CD4-positive, alpha-beta T cell treated with Interleukin-17A for 1 hour (primary cell): ENCODE results near the gene CISD1.

Experiments used
- DNase-seq: peaks from one replicate; pipeline ENCODE4 v3.0.0-alpha.2; 2020

Gene CISD1

GRCh38 chr10:58266003-58266825 lies 2.7 kb upstream of the CISD1 start:
- peak; percentile 55 for DNase-seq

GRCh38 chr10:58266826-58267712 lies 1.9 kb upstream of the CISD1 start:
- DNase-seq: peak; percentile 62

DNA sequence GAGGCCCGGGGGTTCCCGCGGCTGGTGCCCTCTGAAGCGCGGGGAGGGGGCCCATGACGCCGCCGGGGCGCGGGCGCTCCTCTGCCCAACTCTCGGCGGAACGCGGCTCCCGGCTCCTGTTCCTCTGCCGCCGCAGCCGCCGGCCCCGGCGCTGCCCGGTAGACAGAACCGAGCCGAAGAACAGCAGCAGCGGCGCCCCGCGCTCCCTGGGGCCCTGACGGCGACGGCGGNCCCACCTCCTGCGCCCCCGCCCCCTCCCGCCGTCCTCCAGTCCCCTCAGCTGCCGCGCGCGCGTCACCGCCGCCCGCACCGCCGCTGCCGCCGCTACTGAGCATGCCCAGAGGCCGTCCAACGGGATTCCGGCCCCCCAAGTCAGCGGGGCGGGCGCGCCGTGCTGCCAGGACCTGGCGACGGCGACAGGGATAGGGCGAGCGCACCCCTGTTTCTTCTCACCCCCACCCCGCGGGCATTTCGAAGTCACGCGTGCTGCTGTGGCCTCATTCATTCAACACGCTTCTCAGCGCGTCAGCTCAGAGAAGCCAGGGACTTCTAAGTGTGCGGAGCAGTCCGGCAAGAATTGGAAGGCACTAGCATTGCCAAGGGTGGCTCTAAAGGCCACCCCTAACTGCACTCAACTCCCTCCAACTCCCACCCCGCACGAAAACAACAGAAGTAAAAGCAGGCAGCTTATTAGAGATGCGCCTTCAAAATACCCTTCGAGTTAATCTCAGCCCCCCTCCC lies 1.1 kb upstream of the CISD1 start, which contains the start of gene IPMK:
Gene IPMK, minus strand, starts transcription at position 182 of the 741 bp plus-strand sequence. CDS start 283 bp downstream, outside the sequence.
- peak; percentile 96 for DNase-seq

DNA sequence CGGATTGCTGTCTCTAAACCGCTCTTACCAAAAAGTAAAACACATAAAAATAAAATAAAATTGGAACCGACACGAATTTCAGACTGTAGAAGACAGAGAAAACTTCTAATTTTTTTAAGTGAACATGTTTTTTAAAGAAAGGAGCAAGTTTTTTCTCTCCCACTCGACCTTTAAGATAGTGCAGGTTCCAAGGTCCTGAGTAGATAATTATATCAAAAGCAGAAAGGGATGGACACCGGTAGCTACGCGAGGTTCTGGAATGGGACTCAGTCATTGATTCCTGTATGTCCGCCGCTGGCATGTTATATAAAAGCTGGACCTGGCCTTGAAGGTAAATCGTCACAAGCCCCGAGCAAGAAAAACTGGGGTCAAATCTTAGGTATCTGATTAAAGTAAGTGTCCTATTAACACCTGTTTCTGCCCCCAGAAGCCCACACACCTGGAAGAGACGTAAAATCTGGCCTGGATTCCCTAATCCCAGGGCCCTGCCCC lies 462 bp upstream of the CISD1 start:
- DNase-seq: no peak

GRCh38 chr10:58269782-58270290 lies 874 bp downstream of the CISD1 start:
- peak; percentile 6 for DNase-seq

DNA sequence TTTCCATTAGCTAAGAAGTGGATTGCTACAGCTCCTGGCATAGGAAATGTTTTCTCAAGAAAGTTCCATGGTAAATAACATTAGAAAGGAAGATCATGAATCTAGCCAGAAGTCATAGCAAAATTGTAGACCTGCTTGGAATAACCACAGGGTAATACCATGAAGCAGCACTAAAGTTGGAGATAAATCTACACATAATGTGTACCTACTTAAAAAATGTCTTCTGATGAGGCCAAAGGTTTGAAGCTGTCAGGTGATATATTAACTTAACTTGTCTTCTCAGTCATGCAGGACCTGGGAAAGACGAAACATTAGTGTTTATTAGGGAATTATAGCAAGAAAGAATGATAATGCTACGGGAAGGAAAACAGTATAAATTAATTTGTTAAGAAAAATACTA lies 6.3 kb downstream of the CISD1 start:
- no peak for DNase-seq

- DNase-seq: no peak
These were observed 6.9 kb downstream of the CISD1 start for GRCh38 chr10:58275908-58276307.

DNA sequence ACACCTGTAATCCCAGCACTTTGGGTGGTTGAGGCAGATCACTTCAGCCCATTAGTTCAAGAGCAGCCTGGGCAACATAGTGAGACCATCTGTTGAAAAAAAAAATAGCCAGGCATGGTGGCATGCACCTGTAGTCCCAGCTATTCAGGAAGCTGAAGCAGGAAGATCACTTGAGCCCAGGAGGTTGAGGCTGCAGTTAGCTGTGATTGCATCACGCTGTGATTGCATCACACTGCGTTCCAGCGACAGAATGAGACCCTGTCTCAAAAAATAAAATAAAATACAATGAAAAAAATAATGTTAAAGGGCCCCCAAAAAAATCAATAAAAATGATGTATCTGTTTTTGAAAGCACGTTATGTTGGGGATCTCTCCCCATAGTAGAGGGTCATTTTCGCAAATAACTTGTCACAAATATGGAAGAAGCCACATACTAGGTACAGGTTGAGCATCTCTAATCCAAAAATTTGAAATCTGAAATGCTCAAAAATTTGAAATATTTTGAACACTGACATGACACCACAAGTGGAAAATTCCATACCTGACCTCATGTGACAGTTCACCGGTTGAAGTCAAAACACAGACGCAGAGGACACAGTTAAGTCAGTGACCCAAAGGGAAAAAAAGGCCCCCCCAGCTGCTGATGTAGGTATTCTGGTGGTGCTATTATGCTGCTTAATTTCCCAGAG lies 9.5 kb downstream of the CISD1 start:
- no peak for DNase-seq

DNA sequence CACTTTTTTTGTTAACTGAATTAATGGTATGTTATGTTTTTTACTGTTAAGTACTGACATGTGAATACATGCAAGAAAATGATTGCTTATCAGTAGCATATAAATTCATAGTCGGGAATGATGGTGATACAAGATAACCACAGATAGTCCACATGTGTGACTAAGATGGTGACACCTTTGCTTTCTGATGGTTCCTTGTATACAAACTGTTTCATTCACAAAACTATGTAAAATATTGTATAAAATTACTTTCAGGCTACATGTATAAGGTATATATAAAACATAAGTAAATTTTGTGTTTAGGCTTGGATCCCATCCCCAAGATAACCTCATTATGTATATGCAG lies 10.0 kb downstream of the CISD1 start:
- no peak for DNase-seq

DNA sequence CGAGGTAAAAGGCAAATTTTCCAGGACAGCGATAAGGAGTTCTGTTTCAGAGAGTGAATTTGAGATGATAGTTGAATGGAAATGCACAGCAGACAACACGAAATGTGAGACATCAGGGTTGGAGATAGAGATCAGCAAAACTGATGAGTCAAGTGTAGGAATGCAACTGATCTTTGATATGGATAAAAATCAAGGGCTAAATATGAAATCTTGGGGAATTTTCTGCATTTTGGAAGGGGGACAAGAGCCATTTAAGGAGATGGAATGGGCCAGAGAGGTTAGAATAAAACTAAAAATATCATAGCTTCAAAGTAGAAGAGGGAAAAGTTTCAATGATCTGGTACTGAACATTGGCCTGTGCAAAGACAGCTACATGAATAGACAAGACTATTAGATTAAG lies 11.5 kb downstream of the CISD1 start:
- DNase-seq: no peak

DNA sequence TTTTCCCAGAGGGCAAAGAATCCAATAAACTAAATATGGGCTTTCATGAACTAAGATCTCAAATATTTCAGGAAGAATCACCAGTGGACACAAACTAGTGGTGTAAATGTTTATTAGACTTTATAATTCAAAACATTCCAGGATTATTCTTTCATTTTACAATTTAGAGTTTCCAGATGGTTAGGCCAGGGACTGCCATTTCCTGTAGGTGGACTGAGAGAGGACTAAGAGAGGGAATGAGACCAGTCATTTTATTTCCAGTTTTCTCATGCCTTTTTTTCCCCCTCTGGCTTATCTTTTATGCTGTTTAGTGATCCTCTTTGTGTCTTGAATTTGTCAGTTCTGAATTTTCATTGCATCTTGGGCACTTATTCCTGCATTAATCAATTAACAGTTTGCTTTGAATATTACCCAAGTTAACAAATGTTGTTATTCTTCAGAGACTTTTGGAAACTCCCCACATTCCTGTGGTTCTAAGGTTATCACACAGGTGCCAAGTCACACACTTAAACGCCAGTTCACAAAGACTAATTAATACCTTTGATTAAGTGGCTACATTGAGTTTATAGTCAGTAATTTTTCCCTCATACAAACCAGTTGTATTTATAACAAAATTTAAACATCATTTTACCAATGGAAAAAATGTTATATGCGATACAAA lies 12.3 kb downstream of the CISD1 start:
- no peak for DNase-seq

GRCh38 chr10:58282615-58283014 lies 13.7 kb downstream of the CISD1 start:
- DNase-seq: peak; percentile 57

DNA sequence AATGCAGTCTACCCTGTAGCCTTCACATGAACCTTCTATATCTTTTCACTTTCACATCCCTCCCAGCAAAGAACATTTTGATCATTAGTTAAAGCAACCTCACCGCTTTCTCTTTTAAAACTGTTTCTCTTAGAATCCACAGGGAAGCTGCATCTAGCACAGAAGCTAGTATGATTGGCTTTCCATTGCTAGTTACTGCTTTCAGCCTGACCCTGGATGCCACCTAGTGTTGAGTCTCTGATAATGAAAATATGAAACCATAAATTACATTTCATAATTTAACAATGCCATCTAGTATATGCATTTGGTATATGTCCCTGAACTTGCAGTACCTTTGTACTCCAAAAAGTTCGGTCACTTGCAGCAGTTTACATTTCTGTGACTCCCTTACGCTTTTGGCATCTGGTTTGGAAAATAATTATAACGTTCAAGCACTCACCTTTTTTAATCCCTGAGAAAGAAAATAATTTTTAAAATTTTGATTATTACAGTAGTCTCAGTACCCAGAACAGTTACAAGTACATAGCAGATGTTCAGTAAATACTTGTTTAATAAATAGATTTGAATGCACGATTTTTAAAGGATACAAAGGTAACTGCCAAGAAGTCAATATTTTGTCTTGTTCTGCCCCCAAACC lies 22.7 kb downstream of the CISD1 start:
- DNase-seq: peak; percentile 64

GRCh38 chr10:58293989-58294388 lies 25.0 kb downstream of the CISD1 start:
- no peak for DNase-seq

- peak; percentile 56 for DNase-seq
These were observed 30.6 kb downstream of the CISD1 start for GRCh38 chr10:58299580-58299979.

- no peak for DNase-seq
These were observed 31.7 kb downstream of the CISD1 start for GRCh38 chr10:58300676-58301075.

GRCh38 chr10:58302254-58302653 lies 33.3 kb downstream of the CISD1 start:
- DNase-seq: no peak

DNA sequence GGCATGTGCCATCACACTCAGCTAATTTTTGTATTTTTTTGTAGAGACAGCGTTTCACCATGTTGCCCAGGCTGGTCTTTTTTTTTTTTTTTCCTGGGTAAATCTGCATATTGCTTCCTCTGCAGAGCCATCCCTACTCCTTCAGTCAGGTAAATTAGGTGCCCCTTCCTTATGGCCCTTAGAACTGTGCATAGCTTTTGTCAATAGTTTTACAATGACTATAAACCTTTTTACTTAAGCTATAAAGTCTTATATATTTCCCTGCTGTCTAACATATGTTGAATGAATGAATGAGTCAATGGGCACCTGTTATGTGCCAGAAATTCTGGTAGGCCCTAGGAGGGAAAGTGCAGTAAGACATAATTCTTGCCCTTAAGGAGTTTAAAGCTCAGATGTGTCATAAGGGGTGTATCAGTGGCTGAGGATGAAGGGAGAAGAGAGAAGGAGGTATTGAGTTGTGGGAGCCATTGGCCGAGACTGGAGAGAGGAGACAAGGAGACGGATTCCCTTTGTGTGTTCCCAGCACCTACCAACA lies 35.2 kb downstream of the CISD1 start:
- DNase-seq: no peak

DNA sequence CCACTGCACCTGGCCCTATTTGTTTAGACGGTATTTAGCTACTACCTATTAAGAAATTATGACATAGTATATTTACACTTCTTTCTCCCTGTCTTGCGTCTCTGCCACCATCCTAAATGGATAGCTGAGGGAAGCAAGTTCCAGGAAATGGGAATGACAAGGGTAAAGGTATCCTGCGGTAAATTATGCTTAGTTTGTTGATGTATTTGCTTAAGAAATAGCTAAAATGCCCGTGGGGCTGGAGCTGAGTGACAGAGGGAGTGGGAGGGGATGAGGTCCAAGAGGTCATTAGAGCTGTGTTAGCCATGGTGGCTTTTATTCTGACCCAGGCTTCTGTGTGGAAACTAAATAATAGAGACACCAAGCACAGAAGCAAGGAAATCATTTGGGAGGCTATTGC lies 36.9 kb downstream of the CISD1 start:
- DNase-seq: no peak

- no peak for DNase-seq
These were observed 38.7 kb downstream of the CISD1 start for GRCh38 chr10:58307676-58308075.

DNA sequence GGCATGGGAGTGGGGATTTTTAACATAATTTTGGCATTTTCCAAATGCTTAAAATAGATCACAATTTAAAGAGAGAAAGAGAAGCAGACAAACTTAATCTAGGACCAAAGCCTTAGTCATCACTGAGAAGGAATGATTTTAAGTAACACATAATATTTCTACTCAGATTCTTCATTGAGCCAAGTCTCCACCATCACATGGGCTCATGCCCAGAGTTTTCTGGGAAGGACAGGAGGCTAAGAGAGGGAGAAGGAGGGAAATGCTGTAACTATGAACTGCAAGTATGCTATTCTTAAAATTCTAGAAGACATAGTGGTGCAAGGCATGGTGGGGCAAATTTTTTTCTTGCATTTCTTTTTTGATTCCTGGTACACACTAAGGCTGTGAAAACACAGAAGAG lies 42.1 kb downstream of the CISD1 start:
- no peak for DNase-seq
